Progenitor cell of endocrine pancreas (in vitro differentiated cells): ENCODE measurements around the gene MYO10. TPM values are rescaled to one million over a fixed set of nuclear protein-coding genes. Genes with fewer than 3 reads are reported as not detected.

Experiments
- DNase-seq: peaks from one replicate; pipeline ENCODE4 v3.0.0; 2021; ENCODE audit warnings: low spot score; ENCODE audit not compliant: unreplicated experiment
- H3K27ac Mint-ChIP-seq: 2 replicates; pipeline ENCODE4 v1.8.0; 2021; ENCODE audit warnings: mild to moderate bottlenecking, moderate library complexity, mixed read lengths
- H3K27me3 Mint-ChIP-seq: 2 replicates; pipeline ENCODE4 v1.8.0; 2021; ENCODE audit warnings: mixed read lengths
- H3K36me3 Mint-ChIP-seq: 2 replicates; pipeline ENCODE4 v1.8.0; 2022; ENCODE audit warnings: mixed read lengths; ENCODE audit not compliant: insufficient read depth
- H3K4me1 Mint-ChIP-seq: 2 replicates; pipeline ENCODE4 v1.8.0; 2021; ENCODE audit warnings: low read depth, mixed read lengths
- H3K4me3 Mint-ChIP-seq: 2 replicates; pipeline ENCODE4 v1.8.0; 2021; ENCODE audit warnings: low read depth, mild to moderate bottlenecking, moderate library complexity, mixed read lengths
- H3K9me3 Mint-ChIP-seq: 2 replicates; pipeline ENCODE4 v1.8.0; 2021; ENCODE audit warnings: low read depth, mixed read lengths
- CTCF ChIP-seq: fragments of 200-600 bp; sonication (generic); IDR thresholded peaks from one replicate; pipeline ENCODE4 v1.5.0; 2021; ENCODE audit warnings: antibody characterized with exemption, mild to moderate bottlenecking; ENCODE audit not compliant: unreplicated experiment
- total RNA-seq: library from RNA; stranded (reverse); gene quantifications from 2 replicates; pipeline ENCODE4 v1.2.1, GENCODE V29; 2021

The MYO10 gene
- total RNA-seq, 1 donor from 2014 or later: 88.0 TPM

GRCh38 chr5:16666883-16667398 lies 269.1 kb downstream of the MYO10 start:
- H3K27me3 Mint-ChIP-seq: no peaks in the 10 kb centered on the region
- peak; percentile 56 for TF ChIP-seq CTCF
- no peaks in the 10 kb centered on the region for H3K4me1 Mint-ChIP-seq
- H3K36me3 Mint-ChIP-seq: peaks cover 31% of the 10 kb centered on the region
- no peak for DNase-seq
- H3K9me3 Mint-ChIP-seq: no peaks in the 10 kb centered on the region
- no peak overlapping the region for H3K4me3 Mint-ChIP-seq
- H3K27ac Mint-ChIP-seq: no peak overlapping the region

- no peak for DNase-seq
- Mint-ChIP-seq H3K36me3 (peaks cover 27% of the 10 kb centered on the region), H3K9me3 (no peaks in the 10 kb centered on the region), H3K27ac (no peak overlapping the region), H3K27me3 (no peaks in the 10 kb centered on the region), H3K4me1 (no peaks in the 10 kb centered on the region), H3K4me3 (no peak overlapping the region)
- TF ChIP-seq CTCF: no peak
These were observed 269.8 kb downstream of the MYO10 start for GRCh38 chr5:16666130-16666882.

GRCh38 chr5:16665601-16666000 lies 270.5 kb downstream of the MYO10 start:
- no peak for TF ChIP-seq CTCF
- Mint-ChIP-seq H3K27me3 (no peaks in the 10 kb centered on the region), H3K36me3 (peaks cover 23% of the 10 kb centered on the region), H3K9me3 (no peaks in the 10 kb centered on the region), H3K4me3 (no peak overlapping the region), H3K27ac (no peak overlapping the region), H3K4me1 (no peaks in the 10 kb centered on the region)
- no peak for DNase-seq

- Mint-ChIP-seq H3K4me1 (no peaks in the 10 kb centered on the region), H3K9me3 (no peaks in the 10 kb centered on the region), H3K36me3 (peaks cover 21% of the 10 kb centered on the region), H3K4me3 (no peak overlapping the region), H3K27me3 (no peaks in the 10 kb centered on the region), H3K27ac (no peak overlapping the region)
- TF ChIP-seq CTCF: no peak
- no peak for DNase-seq
These were observed 271.7 kb downstream of the MYO10 start for GRCh38 chr5:16664368-16664767.

- no peak overlapping the region for H3K4me3 Mint-ChIP-seq
- TF ChIP-seq CTCF: no peak
- no peaks in the 10 kb centered on the region for H3K4me1 Mint-ChIP-seq
- DNase-seq: no peak
- H3K27me3 Mint-ChIP-seq: no peaks in the 10 kb centered on the region
- no peaks in the 10 kb centered on the region for H3K9me3 Mint-ChIP-seq
- no peak overlapping the region for H3K27ac Mint-ChIP-seq
- peaks cover 20% of the 10 kb centered on the region for H3K36me3 Mint-ChIP-seq
These were observed 272.2 kb downstream of the MYO10 start for GRCh38 chr5:16663840-16664239.
